IPS-NIHi7 (cell line): ENCODE results near the gene CA10.

Experiments used
- DNase-seq: peaks from one replicate; pipeline ENCODE4 v3.0.0; 2012; ENCODE audit warnings: mixed read lengths; ENCODE audit errors: extremely low spot score

Gene CA10

DNA sequence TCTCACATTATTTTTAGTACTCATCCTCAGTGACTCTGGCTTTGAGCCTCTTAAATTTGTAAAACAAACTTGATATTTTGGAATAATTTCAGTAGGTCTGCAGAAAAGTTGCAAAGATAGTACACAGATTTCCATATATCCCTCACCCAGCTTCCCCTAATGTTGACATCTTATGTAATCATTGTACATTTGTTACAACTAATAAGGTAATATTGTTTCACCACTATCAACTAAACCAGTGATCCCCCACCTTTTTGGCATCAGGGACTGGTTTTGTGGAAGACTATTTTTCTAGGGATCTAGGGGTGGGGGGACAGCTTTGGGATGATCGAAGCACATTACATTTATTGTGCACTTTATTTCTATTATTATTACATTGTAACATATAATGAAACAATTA lies 391.2 kb downstream of the CA10 start:
- DNase-seq: no peak

DNA sequence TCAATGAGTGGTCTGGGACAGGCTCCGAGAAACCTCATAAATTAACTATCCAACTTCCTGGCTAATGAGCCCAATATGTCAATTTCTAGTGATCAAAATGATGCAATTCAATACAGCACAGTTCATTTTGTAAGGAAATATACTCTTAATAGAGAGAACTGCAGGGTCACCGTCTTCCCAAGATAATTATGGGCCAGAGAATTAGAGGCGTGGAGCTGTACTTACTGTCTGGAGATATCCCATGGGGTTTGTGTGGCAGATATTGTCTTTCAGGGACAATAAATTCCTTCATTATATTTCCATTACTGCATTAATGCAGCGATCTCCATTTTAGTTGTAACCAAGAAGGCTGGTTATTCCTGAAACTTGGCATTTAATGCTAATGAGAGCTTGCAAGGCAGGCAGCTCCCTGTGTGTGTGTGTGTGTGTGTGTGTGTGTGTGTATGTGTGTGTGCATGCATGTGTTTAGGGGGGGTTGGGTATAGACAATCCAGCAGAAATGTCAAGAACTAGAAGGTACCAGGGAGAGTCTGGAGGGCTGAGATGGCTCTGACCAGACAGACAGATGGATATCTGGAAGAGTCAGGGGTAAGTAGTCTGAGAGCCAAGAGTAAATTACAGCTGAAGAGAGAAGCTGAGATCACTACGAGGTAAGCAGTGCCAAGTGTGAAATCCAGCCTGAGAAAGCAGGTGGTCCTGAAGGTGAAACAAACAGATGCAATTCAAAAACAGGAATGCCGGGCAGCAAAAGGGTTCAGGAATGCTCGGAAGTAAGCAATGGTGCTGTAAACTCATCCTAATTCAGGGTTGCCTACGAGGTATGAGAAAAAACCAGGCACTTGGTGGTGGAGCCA lies 393.0 kb downstream of the CA10 start:
- no peak for DNase-seq

DNA sequence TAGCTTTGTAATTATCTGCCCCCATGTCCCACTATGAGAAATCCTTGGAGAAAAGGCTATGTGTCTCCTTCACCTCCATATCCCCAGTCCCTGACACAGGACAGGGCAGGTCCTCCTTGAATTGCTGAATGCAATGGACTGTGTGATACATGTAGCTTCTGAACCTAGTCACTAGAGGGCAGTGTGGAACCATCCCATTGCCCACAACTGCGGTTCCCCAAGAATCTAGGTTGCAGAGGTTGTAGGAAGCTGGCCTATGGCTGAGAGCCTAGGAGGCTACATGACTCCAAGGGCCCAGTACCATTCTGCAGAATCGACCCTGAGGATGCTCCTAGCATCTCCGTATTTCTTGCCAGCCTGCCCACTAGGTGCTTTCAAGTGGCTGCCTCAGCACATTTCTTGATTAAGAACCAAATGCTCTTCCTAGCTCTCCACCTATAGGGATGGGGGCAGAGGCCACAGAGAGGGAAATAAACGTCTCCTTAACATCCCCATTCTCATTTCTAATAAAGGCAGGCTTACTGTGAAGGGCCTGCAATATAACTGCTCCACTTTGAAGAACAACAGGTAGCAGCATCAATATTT lies 394.0 kb downstream of the CA10 start:
- DNase-seq: peak; percentile 91

DNA sequence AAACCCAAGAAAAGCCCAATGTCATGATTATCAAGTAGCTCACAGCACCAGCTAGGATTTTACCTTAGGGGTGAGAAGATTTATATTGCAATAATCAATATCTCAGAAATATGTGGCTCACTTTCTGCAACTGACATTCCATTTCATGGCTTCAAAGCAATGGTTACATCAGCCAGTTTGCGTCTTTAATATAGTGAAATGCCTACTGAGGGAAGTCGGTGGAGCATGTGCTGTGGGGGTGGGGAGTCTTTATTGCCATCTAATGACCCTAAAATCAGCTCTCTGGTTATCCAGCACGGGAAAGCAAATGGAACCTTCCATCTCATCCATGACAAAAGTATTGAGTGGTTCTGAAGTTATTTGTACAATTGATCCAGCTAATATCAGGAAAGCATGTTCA lies 395.5 kb downstream of the CA10 start:
- DNase-seq: no peak

DNA sequence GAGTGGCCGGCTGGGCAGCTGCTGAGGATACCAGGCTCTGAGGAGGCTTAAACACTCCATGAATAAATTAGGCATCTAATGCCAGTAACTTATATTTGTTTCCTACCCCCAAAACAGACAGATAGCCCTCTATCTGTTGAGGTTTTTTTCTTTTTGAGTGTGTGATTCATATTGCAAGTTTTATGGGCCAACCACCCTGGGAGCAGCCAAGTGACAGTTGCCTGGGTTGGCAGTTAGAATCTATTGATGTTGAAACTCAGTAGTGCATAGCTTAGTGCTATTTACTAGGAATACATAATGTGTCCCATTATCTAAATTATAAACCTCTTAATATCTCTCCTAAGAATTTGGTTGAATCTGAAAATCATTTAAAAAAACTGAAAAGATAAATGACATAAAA lies 397.4 kb downstream of the CA10 start:
- DNase-seq: no peak

DNA sequence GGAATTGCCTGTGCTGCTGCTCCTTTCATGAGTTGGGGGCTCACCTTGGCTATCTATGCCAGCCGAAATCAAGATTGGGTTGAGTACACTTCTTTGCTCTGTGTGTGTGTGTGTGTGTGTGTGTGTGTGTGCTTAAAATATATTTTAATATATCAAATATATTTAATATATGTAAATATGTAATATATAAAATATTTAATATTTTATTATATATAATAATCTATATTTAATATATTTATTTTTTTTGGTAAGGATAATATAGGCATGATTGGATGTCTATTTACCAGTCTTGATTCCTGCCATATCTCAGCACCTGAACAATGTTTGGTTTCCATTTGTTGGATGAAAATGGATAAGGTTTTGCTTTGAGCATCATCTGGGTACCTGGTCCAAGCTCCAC lies 399.3 kb downstream of the CA10 start:
- no peak for DNase-seq

DNA sequence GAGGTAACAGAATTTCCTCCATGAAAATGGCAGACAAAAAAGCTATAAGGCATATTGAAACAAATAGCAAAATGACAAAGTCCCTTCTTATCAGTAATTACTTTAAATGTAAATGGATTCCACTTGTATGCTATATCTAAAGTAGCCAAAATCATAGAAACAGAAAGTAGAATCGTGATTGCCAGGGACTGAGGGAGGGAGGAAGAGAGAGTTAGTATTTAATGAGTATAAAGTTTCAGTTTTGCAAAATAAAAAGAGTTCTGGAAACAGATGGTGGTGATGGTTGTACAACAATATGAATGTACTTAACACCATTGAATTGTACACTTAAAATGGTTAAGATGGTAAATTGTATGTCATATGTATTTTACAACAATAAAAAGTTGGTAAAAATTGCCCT lies 407.4 kb downstream of the CA10 start:
- DNase-seq: no peak

DNA sequence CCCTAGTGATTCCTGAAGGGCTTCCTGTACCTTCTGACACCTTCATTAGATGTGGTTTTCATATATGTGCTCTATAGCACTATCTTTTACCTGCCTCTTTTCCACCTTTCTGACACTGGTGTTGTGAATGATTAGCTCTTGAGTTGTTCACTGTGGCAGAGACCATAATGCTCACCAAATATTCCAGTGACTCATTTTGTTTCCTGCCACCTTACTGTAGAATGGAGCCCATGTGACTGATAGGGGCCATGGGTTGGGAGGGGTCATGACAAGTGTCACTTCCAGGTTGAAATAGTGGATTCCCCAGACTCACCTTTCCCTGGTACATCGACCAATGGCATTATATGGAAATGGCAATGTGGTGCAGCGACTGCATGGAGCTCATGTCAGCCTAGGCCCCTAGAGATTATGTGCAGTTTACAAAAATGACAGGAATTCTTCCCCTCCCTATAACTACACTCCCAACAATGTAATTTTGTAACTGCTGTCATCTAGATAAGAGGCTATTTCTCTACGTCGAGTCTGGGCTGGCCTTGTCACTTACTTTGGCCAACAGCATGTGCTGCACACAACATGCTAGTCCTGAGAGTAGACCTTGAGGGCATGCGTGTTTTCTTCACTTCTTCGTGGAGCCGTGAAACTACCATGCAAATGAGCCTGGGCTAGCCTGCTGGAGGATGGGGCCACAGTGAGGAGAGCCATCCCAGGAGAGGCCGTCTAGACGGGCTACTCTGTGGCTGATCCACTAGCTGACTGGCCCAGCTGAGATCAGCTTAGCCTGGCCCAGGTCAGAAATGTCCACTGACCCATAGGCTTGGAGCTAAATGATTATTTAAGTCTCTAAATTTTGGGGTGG lies 409.5 kb downstream of the CA10 start:
- DNase-seq: no peak

DNA sequence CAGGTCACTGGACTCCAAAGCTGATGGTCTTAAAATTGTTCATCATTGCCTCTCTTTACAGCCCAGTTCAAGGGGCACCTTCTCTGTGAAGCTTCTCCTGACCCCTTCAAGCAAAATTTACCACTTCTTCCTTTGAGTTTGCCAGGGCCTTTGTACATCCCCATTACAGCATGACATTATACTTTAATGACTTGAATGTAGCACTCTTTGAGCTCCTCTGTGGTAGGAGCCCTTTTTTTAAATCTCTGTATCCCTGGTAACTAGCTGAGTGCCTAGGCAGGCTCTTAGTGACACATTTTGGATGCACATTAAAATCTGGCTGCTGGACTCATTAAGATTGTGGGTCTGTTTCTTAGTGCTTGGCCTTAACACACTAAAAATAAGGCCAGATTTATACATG lies 412.1 kb downstream of the CA10 start:
- no peak for DNase-seq

DNA sequence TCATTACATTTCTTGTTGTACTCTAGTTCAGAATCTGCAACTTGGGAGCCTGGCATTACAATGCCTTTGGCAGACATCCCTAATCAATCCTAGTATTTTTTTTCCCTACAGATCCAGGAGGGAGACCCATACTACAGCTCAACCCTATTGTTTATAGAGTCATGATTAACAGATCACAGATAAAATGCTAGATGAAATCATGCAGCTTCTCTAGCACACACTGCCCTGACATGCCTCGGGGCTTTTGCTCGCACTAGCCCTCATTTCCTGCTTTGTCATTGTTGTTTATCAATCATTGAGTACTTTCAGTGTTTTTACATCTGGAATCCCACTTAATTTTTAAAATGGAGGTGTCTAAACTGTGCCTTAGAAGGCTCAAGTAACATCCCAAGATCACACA lies 412.5 kb downstream of the CA10 start:
- no peak for DNase-seq

DNA sequence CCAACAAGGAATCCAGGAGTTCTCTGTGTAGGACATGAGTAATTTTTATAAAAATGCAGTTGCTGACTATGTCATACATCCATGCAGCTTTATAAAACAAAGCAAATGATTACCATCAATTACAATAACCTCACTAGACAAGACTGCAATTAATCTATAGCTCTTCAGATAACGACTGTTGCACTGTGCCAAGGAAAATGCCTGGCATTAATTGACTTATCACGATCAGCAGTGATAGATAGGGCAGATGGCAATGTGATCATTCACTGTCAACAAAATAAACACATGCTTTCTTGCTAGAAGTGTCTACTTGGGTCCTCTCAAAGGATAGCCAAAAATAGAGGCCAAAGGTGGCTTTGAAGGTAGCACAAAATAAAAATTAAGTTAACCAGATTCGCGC lies 415.0 kb downstream of the CA10 start:
- no peak for DNase-seq

DNA sequence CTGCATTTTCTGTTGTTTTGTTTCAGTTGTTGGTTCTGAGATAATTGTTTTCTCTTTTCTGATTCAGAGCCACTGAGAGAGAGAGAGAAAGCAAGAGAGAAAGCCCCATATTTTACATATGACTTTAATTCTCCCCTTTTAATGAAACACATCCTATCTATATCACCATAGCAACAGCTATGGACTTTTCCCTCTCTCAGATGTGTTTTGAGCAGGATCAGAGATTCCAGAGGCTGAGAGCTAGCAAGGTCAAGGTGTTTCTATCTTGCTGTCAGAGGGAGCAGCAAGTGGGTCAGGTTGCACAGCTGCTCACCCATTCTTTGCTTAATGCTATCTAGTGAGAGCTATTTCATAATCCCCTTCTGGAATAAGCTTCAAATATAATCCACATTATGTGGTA lies 415.9 kb downstream of the CA10 start:
- DNase-seq: no peak

DNA sequence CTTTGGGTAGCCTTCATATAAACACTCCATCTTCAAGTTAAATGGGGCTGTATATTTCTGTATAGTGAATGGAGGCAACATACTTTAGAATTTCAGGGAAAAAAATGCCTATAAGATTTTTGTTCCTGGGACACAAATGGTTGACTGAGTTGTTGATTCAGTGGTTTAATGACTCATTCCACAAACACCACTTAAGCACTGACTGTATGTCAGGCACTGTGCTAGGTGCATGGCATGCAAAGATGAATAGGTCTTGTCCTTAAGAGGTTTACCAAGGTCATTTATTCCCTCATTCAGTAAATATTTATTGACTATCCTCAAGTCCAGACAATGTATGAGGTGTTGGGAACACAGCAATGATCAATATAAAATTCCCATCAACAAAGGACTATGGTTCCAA lies 417.1 kb downstream of the CA10 start:
- DNase-seq: no peak

DNA sequence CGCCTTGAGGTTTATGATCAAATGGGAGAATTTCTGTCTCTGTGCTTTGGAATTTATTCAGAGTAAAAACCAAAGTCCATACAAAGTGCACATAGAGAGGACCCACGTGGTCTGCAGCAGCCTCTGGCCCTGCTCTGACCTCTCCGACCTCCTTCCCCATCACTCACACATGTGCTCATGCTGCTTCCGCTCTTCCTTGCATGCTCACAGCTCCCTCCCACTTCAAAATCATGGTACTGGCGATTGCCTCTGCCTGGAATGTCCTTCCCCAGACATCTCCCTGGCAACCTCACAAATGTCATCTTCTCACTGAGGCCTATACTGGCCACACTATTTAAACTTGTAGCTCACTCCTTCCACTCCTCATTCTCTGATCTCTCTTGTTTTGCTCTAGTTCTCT lies 418.0 kb downstream of the CA10 start:
- no peak for DNase-seq

DNA sequence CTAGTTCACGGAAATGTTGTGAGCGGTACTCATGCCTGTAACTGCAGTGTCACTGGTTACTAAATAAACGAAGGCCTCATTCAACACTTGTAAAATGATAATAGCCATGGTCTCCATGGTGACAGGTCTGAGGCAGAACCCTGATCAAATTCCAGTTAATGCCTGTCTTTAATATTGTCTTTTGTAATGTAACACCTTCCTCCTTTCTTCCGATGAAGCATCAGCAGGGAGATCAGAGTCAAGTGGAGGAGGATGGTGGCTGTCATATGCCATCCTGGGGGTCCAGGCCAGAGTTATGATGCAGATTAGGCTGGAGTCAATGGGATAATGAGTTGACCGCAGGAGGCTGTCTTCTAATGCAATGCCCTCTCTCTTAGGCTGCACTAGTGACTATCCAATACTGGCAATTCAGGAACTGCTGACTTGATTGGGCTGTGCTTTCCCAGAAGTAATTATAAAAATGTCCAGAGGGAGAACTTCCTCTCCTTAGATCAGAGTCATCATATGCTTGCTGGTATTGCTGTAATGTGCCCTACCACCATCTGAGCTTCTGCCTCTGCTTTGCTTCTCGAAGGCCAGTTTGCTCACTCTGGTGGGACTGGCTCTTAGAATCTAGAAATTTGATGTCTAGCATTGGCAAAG lies 419.1 kb downstream of the CA10 start:
- DNase-seq: peak; percentile 14

DNA sequence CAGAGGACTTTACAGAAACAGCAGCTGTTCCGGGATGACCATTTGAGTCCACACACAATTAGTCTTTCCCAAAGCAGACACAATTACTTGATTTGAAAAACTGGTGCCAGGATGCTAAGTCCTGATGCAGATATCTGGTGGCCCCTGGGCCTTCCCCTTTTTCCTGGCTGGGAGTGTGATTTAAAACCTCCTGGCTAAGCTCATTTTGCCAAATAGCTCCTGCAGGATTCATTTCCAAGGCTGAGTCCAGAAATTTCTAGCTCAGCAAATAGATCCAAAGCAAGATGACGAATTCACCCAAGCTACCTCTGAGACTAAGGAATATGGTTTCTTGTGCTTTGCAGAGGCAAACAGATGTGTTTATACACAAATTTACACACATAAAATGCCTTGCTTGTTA lies 422.2 kb downstream of the CA10 start:
- no peak for DNase-seq

DNA sequence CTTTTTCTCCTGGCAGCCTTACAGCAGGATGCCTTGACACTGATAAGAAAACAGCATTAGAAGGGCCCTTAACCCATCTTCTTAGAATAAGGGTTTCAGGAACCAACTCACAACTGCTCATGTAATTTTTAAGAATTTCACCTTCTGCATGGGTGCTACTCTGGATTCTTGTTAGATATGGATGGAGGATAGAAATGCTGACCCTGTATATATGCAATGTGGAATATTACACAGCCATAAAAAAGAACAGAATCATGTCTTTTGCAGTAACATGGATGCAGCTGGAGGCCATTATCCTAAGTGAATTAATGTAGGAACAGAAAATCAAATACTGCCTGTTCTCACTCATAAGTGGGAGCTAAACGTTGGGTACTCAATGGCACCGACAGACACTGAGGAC lies 423.5 kb downstream of the CA10 start:
- no peak for DNase-seq

DNA sequence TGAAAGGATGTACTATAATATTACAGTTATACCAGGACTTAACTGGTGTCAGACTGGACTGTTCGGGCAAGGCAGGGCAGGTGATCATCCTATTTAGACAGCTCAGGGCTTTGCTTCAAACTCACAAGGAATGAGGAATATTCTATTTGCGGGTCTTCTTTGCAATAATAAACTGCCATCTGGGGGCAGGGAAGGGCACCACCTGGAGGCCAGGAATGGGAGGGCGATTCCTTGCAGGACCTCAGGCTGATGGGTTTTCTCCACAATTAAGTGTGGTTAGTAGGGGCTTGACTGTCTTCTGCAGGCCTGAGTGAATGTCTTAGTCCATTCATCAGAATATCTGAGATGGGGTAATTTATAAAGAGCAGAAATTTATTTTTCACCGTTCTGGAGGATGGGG lies 424.1 kb downstream of the CA10 start:
- DNase-seq: peak; percentile 57

DNA sequence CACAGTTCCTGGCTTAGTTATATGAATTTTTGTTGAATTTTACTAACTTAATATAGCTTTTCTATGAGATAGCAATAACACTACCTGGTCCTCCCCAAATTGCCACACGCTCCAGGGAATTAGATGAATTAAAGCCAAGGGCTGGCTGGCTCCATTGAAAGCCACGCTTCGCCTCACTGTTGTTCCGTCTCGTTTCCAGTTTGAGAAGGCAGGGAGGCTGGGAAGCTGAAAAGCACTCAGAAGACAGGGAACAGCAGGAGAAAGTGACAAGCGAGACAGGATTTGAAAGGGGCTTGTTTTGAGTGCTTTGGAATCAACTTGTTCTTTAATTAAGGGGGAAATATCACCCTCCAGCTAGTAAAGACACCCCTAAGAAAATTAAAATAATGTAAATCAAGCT lies 425.3 kb downstream of the CA10 start:
- DNase-seq: no peak

DNA sequence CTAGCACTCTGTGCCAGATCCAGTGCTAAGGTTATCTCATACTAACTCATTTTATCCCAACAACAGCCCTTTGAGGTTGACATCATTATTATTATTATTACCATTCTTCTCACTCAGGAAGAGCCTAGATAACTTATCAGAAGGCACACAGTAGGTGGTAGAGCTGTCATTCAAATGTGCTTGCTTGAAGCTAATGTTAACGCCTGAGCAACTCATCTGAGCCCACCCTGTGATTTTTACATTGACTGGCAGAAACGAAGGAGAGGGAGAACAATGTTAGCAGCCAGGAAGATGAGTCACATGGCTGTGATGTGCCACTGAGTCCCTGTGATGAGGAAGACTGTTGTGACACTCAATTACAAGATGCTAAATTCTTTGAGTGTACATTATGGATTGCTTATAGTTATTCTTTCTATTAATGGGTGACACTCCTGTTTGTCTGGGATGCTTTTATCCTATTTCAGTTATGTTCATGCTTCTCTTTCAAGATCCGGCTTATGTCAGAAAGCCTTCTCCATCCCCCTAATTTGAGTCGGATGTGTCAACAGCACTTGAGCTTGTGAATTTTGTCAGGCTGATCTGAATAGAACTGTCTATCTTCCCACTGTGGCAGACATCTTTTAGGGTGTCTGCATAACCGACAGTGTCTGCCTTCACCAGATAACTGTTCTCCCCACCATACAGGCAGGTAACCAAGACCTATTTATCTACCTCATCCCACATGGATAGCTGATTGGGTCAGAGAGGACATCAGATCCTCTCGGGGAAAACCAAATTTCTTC lies 426.4 kb downstream of the CA10 start:
- DNase-seq: peak; percentile 38

DNA sequence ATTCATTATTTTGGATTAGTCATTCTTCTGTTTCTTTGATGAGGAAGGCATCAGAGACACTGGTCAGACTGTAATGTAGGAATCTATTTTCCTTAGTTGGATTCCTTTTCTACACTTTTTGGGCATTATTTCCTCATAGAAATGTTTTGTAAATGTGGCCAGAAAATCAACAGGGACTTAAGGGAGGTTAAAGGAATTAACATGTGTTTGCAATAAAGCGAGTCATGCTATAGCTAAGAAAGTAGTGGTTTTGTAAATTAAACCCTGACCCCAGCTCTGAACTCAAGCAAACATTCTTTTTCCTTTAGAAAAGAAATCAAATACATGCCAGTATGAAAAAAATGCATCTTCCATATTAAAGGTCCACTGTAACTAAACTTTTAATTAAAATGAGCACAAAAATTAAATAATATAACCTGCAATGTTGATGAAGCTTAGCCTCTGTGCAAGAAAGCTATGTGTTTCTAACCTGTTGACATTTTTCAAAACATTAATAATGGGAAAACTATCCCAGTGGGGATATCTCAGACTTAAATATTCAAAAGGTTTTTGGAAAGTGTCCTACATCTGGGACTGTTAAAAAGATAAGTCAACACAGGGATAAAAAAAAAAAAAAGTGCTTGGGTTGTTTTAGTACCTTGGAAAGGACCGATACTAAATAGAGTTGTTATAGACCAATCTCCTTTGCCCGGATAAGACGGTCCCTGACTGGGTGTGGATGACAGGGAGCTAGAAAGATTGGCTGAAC lies 428.0 kb downstream of the CA10 start:
- DNase-seq: no peak
